Thyroid gland (tissue), 4 donors: Measurements from ENCODE around the gene C19orf85.

Experiments
- CTCF ChIP-seq, 6 experiments: fragments of 200-600 bp in 3 of 6; fragments of 450-650 bp in 3 of 6; sonication (generic) in 3 of 6; IDR thresholded peaks; one replicate each; pipeline ENCODE4 v1.5.1; 2016 to 2019; ENCODE audit warnings: antibody characterized with exemption in 6 of 6, mild to moderate bottlenecking in 2 of 6, inconsistent platforms in 1 of 6, moderate library complexity in 1 of 6
- POLR2A ChIP-seq, 2 donors: fragments of 450-650 bp; IDR thresholded peaks; one replicate each; pipeline ENCODE4 v1.6.1; 2017; ENCODE audit warnings: antibody characterized with exemption in 2 of 2, mild to moderate bottlenecking in 2 of 2, moderate library complexity in 1 of 2

GRCh38 chr19:55433292-55433691 is 31.3 kb downstream of the C19orf85 start:
- TF ChIP-seq POLR2A (IDR thresholded peaks at IDR 0.05) (no peak), CTCF (IDR thresholded peaks at IDR 0.05) (no peak)
